Keratinocyte (primary cell): ENCODE results near the gene FBRSL1.

ENCODE experiments used
- CTCF ChIP-seq, 3 experiments: IDR thresholded peaks in 1 of 3; conservative IDR thresholded peaks in 1 of 3; optimal IDR thresholded peaks in 1 of 3; 2 replicates in 2 of 3; 3 replicates in 1 of 3; pipeline versions ENCODE3 to v1.5.1; 2011; ENCODE audit warnings: low read length in 3 of 3, mild to moderate bottlenecking in 3 of 3, moderate library complexity in 2 of 3, control low read depth in 1 of 3, inconsistent platforms in 1 of 3; ENCODE audit not compliant: insufficient read depth in 2 of 3; ENCODE audit errors: extremely low read depth in 1 of 3
- EZH2 ChIP-seq: IDR thresholded peaks from one replicate; pipeline ENCODE4 v1.6.1; 2012; ENCODE audit warnings: inconsistent platforms, mild to moderate bottlenecking, low read length, moderate library complexity

GRCh38 chr12:132538663-132538990 lies 48.7 kb downstream of the FBRSL1 start:
- no peak for TF ChIP-seq EZH2
- TF ChIP-seq CTCF (optimal IDR thresholded peaks at IDR 0.05 in 1 of 3, IDR thresholded peaks at IDR 0.05 in 1 of 3, conservative IDR thresholded peaks at IDR 0.05 in 1 of 3; ENCODE audit: extremely low read depth in 1 of 3, insufficient read depth in 2 of 3, low read length in 3 of 3), result no peak
